ENCODE measurements around the gene LAGE3. TPM values are rescaled to one million over a fixed set of nuclear protein-coding genes. Genes with fewer than 3 reads are reported as not detected.

The LAGE3 gene
- total and polyA plus RNA-seq, 2 of the 8 experiments (the other 6 are each of a cell fraction or from before 2014, with no cell fraction given): 44.5 to 102 TPM

DNA sequence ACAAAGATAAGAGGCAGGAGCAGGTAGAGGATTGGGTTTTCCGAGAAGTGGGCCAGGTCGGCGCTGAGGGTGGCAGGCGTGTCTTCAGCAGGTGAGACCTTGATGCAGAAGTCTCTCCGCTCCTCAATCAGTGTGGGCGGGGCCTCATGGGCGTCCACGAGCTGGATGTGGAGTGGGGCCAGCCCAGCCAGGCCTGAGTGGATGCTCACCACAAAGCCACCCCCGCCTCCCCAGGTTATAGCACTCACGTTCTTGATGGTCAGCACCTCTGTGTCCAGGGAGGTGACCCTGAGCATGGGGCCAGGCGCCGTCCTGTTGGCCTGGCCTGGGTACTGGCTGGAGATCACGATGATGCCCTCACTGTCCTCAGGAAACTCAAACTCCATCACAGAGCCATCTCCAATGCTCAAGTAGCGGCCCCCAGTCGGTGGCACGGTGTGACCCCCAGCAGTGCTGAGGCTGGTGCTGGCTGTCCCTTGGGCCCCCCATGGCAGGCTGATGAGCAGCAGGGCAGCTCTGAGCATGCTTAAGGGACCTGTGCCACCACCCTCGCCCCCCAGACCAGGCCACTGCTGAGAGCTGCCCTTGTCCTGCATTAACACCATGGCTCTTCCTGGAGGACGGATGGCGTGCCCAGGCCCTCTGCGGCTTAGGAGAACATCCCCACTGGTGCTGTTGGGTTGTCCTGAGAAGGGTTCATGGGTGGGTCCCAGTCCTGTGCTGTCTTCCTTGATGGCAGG, 9.4 kb upstream of the LAGE3 start (continued):
- TF ChIP-seq, protein P1, sequence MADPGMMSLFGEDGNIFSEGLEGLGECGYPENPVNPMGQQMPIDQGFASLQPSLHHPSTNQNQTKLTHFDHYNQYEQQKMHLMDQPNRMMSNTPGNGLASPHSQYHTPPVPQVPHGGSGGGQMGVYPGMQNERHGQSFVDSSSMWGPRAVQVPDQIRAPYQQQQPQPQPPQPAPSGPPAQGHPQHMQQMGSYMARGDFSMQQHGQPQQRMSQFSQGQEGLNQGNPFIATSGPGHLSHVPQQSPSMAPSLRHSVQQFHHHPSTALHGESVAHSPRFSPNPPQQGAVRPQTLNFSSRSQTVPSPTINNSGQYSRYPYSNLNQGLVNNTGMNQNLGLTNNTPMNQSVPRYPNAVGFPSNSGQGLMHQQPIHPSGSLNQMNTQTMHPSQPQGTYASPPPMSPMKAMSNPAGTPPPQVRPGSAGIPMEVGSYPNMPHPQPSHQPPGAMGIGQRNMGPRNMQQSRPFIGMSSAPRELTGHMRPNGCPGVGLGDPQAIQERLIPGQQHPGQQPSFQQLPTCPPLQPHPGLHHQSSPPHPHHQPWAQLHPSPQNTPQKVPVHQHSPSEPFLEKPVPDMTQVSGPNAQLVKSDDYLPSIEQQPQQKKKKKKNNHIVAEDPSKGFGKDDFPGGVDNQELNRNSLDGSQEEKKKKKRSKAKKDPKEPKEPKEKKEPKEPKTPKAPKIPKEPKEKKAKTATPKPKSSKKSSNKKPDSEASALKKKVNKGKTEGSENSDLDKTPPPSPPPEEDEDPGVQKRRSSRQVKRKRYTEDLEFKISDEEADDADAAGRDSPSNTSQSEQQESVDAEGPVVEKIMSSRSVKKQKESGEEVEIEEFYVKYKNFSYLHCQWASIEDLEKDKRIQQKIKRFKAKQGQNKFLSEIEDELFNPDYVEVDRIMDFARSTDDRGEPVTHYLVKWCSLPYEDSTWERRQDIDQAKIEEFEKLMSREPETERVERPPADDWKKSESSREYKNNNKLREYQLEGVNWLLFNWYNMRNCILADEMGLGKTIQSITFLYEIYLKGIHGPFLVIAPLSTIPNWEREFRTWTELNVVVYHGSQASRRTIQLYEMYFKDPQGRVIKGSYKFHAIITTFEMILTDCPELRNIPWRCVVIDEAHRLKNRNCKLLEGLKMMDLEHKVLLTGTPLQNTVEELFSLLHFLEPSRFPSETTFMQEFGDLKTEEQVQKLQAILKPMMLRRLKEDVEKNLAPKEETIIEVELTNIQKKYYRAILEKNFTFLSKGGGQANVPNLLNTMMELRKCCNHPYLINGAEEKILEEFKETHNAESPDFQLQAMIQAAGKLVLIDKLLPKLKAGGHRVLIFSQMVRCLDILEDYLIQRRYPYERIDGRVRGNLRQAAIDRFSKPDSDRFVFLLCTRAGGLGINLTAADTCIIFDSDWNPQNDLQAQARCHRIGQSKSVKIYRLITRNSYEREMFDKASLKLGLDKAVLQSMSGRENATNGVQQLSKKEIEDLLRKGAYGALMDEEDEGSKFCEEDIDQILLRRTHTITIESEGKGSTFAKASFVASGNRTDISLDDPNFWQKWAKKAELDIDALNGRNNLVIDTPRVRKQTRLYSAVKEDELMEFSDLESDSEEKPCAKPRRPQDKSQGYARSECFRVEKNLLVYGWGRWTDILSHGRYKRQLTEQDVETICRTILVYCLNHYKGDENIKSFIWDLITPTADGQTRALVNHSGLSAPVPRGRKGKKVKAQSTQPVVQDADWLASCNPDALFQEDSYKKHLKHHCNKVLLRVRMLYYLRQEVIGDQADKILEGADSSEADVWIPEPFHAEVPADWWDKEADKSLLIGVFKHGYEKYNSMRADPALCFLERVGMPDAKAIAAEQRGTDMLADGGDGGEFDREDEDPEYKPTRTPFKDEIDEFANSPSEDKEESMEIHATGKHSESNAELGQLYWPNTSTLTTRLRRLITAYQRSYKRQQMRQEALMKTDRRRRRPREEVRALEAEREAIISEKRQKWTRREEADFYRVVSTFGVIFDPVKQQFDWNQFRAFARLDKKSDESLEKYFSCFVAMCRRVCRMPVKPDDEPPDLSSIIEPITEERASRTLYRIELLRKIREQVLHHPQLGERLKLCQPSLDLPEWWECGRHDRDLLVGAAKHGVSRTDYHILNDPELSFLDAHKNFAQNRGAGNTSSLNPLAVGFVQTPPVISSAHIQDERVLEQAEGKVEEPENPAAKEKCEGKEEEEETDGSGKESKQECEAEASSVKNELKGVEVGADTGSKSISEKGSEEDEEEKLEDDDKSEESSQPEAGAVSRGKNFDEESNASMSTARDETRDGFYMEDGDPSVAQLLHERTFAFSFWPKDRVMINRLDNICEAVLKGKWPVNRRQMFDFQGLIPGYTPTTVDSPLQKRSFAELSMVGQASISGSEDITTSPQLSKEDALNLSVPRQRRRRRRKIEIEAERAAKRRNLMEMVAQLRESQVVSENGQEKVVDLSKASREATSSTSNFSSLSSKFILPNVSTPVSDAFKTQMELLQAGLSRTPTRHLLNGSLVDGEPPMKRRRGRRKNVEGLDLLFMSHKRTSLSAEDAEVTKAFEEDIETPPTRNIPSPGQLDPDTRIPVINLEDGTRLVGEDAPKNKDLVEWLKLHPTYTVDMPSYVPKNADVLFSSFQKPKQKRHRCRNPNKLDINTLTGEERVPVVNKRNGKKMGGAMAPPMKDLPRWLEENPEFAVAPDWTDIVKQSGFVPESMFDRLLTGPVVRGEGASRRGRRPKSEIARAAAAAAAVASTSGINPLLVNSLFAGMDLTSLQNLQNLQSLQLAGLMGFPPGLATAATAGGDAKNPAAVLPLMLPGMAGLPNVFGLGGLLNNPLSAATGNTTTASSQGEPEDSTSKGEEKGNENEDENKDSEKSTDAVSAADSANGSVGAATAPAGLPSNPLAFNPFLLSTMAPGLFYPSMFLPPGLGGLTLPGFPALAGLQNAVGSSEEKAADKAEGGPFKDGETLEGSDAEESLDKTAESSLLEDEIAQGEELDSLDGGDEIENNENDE (IDR thresholded peaks at IDR 0.05; ENCODE audit: insufficient replicate concordance, low read length): no peak
- TF ChIP-seq FOSL1 (IDR thresholded peaks at IDR 0.05; ENCODE audit: insufficient read depth, low read depth, low read length) (no peak), TCF12 (IDR thresholded peaks at IDR 0.05; ENCODE audit: low read depth, low read length) (no peak)
